ENCODE measurements around the gene MAFB.

- TF ChIP-seq CTCF (IDR thresholded peaks at IDR 0.05) (no peak), POLR2AphosphoS5 (IDR thresholded peaks at IDR 0.05) (no peak), POLR2A (IDR thresholded peaks at IDR 0.05) (no peak), EP300 (IDR thresholded peaks at IDR 0.05) (no peak)
Observed at GRCh38 chr20:40675599-40676221, 13.3 kb downstream of the MAFB start.
